Neural crest cell (in vitro differentiated cells): Measurements from ENCODE around the gene KLHL30. TPM values are rescaled to one million over a fixed set of nuclear protein-coding genes. Genes with fewer than 3 reads are reported as not detected.

Experiments
- DNase-seq: peaks from one replicate; pipeline ENCODE4 v3.0.0; 2021; ENCODE audit warnings: low read depth, mixed read lengths, low spot score
- H3K27ac Mint-ChIP-seq: one replicate; pipeline ENCODE4 v1.8.0; 2021; ENCODE audit warnings: mild to moderate bottlenecking, mixed read lengths; ENCODE audit not compliant: unreplicated experiment
- H3K27me3 Mint-ChIP-seq: 2 replicates; pipeline ENCODE4 v1.8.0; 2021; ENCODE audit warnings: low read depth, mild to moderate bottlenecking, mixed read lengths
- H3K36me3 Mint-ChIP-seq: 2 replicates; pipeline ENCODE4 v1.8.0; 2021; ENCODE audit warnings: low read depth, mild to moderate bottlenecking, mixed read lengths
- H3K4me1 Mint-ChIP-seq: 2 replicates; pipeline ENCODE4 v1.8.0; 2021; ENCODE audit warnings: mixed read lengths
- H3K4me3 Mint-ChIP-seq: one replicate; pipeline ENCODE4 v1.8.0; 2021; ENCODE audit warnings: mild to moderate bottlenecking, mixed read lengths
- H3K9me3 Mint-ChIP-seq: 2 replicates; pipeline ENCODE4 v1.8.0; 2021; ENCODE audit warnings: mixed read lengths
- CTCF ChIP-seq: fragments of 200-600 bp; sonication (generic); conservative IDR thresholded peaks from 2 replicates; pipeline ENCODE4 v1.5.0; 2021; ENCODE audit warnings: antibody characterized with exemption, mild to moderate bottlenecking
- total RNA-seq: library from RNA; stranded (reverse); gene quantifications from 2 replicates; pipeline ENCODE4 v1.2.1, GENCODE V29; 2021

Gene KLHL30
- total RNA-seq, 1 donor from 2014 or later: 0.23 TPM

DNA sequence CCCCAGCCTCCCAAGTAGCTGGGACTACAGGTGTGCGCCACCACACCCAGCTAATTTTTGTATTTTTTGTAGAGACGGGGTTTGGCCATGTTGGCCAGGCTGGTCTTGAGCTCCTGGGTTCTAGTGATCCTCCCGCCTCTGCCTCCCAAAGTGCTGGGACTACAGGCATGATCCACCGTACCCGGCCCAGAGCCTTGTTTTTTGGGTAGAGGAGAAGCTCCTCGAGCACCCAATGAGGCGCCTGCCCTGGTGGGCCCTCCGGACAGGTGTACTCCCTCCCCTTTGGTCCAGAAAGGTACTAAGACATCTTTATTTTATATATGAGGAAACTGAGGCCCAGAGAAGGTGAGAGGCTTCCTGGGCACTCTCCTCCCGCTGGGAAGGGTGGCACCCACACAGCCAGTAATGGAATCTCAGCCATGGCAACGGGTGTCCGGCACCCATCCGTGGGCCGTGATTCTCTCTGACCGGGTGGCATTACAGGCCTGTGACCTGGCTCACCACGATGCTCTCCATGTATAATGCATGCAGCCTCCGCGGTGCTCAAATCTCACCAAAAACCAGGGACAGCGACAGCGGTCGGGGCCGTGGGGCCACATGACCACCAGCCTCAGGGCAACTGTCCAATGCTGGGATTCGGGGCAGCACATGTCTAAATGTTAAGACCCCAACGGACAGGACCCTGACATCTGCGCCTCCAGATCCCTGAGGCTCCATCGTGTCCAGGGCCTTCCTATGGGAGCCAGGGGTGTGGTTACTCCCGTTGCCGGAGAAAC lies 16.8 kb upstream of the KLHL30 start:
- Mint-ChIP-seq H3K27ac (no peak overlapping the region), H3K27me3 (peaks cover 5% of the 10 kb centered on the region), H3K9me3 (no peaks in the 10 kb centered on the region), H3K36me3 (no peaks in the 10 kb centered on the region), H3K4me1 (no peaks in the 10 kb centered on the region), H3K4me3 (no peak overlapping the region)
- no peak for DNase-seq
- no peak for TF ChIP-seq CTCF

DNA sequence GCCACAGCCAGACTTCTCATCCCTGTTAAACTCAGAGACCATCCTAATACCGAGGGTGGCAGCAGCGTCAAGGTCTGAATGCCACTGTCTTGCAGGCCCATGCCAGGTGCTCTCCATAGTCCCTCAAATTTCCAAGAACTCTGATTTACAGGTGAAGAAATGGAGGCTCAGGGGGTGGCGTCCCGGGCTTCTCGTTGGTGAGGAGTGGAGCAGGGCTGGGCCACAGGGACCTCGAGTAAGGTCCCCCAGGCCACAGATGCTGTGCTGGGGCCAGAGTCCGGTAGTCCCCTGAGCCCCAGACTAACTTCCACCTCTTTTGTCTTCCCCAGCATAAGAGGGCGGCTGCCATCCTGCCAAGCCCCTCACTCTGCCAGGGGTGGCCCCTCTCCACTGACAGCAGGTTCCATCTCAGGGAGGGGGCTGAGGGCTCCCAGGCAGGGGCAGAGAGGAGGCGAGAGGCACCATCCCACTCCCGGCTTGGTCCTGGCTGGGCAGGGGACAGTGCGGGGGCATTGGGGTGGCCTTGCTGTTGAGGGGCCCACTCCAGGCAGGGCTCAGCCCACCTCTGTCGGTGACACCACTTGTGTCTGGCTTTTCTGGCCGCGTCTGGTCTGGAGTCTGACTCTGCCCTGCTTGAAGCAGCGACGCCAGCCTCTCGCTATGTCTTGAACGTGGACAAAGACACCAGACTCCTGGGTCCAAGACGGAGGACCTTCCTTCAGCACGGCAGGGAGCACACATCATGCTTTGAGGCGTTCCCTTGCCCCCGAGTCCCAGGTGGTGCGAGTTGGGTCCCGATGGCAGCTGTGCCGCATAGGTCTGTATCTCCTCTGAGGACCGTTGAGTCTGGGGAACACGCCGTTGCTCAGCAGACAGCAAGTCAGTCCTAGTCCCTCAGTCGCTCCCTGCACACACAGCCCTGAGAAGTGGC lies 15.9 kb upstream of the KLHL30 start:
- H3K4me1 Mint-ChIP-seq: no peaks in the 10 kb centered on the region
- H3K27me3 Mint-ChIP-seq: peaks cover under 1% of the 10 kb centered on the region
- TF ChIP-seq CTCF: no peak
- no peaks in the 10 kb centered on the region for H3K36me3 Mint-ChIP-seq
- H3K4me3 Mint-ChIP-seq: no peak overlapping the region
- DNase-seq: no peak
- no peaks in the 10 kb centered on the region for H3K9me3 Mint-ChIP-seq
- H3K27ac Mint-ChIP-seq: no peak overlapping the region

DNA sequence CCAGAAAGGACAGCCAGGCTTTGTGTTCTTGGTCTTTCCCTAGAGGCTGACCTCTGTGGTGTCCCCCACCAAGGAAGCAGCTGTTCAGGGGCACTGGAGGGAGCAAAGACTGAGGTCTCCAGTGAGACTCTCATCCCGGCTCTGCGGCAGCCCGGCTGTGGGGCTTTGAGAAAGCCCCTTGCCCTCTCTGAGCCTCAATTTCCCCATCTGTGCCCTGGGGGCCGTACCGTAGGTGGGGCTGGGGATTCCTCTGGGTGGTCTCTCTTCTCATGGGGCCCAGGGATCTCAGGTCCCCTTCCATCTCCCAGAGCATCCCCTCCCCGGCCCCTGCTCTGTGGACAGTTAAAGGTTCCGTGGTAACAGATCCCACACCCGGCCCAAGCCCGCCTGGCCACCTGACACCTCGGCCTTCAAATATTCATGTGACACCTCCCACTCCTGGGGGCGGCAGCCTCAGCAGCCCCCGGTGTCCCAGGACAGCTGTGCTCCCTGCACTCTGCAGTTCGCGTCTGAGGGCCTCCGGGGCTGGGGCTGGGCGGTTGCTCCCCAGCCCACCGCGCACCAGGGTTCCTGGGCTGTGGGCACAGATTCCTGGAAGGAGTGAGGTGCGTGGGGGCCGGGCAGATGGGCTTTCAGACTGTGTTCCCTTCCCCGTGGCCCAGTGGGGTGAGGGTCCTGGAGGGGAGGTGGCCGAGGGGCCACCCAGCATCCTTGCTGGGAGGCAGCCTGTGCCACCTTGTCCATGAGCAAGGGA lies 15.1 kb upstream of the KLHL30 start:
- H3K36me3 Mint-ChIP-seq: no peaks in the 10 kb centered on the region
- H3K4me3 Mint-ChIP-seq: no peak overlapping the region
- no peaks in the 10 kb centered on the region for H3K9me3 Mint-ChIP-seq
- no peak overlapping the region for H3K27ac Mint-ChIP-seq
- H3K27me3 Mint-ChIP-seq: no peaks in the 10 kb centered on the region
- TF ChIP-seq CTCF: no peak
- no peaks in the 10 kb centered on the region for H3K4me1 Mint-ChIP-seq
- no peak for DNase-seq

GRCh38 chr2:238123991-238124470 lies 14.4 kb upstream of the KLHL30 start:
- Mint-ChIP-seq H3K9me3 (no peaks in the 10 kb centered on the region), H3K36me3 (no peaks in the 10 kb centered on the region), H3K27me3 (no peaks in the 10 kb centered on the region), H3K27ac (no peak overlapping the region), H3K4me1 (no peaks in the 10 kb centered on the region), H3K4me3 (no peak overlapping the region)
- TF ChIP-seq CTCF: no peak
- DNase-seq: no peak

DNA sequence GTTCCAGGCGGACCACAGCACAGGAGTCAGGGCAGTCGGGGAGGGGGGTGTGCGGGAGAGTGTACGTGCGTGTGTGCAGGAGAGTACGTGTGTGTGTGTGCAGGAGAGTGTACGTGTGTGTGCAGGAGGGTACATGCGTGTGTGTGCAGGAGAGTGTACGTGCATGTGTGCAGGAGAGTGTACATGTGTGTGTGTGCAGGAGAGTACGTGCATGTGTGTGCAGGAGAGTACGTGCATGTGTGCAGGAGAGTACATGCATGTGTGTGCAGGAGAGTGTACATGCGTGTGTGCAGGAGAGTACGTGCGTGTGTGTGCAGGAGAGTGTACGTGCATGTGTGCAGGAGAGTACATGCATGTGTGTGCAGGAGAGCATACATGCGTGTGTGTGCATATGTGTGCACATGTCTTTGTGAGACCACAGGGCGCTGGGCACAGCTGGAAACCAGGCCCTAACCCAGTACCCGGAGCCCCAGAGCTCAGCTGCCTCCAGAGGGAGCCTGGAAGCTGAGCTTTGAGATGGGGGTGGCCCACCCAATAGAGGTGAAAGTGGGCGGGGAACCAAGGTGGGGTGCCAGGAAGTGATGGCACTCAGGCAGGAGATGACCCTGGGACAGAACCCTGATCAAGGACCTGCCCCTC lies 13.9 kb upstream of the KLHL30 start:
- Mint-ChIP-seq H3K27me3 (no peaks in the 10 kb centered on the region), H3K9me3 (no peaks in the 10 kb centered on the region)

More for the DNA sequence above, 13.9 kb upstream of the KLHL30 start:
- no peak for TF ChIP-seq CTCF
- Mint-ChIP-seq H3K36me3 (no peaks in the 10 kb centered on the region), H3K4me3 (no peak overlapping the region), H3K4me1 (no peaks in the 10 kb centered on the region), H3K27ac (no peak overlapping the region)
- no peak for DNase-seq
